Naive thymus-derived CD8-positive, alpha-beta T cell (primary cell): ENCODE measurements around the gene GGT1. TPM values are rescaled to one million over a fixed set of nuclear protein-coding genes. Genes with fewer than 3 reads are reported as not detected.
"Not testable (repeated sequence)": the region's sequence is repeated elsewhere in the genome, so short reads cannot be mapped to it uniquely, and the experiment has no call there.

Source experiments
- ATAC-seq, 2 donors: fragments of 150-1000 bp; cut with Tn5 transposase in 1 of 2; sonication (Bioruptor Pico), chemical (Tn5 transposase) in 1 of 2; 1 replicate in 1 of 2; 2 replicates in 1 of 2; pipeline ENCODE4 v1.10.0; 2021; ENCODE audit warnings: mild to moderate bottlenecking in 2 of 2, moderate library complexity in 2 of 2
- POLR2A ChIA-PET: fragments of 350-600 bp; sonication (Branson Sonifier 250); formaldehyde crosslinking; loops from one replicate; lab custom pipeline; 2021; ENCODE audit warnings: antibody characterized with exemption; lab: Charles Lee
- DNase-seq, 10 donors: peaks; one replicate each; pipeline versions ENCODE4 v3.0.0 to v3.0.0-alpha.2; 2020 to 2022
- H3K27ac Mint-ChIP-seq, 10 donors: one replicate each; pipeline ENCODE4 v1.8.0; 2020 to 2022; ENCODE audit warnings: mild to moderate bottlenecking in 10 of 10, mixed read lengths in 10 of 10, moderate library complexity in 4 of 10, inconsistent platforms in 1 of 10
- H3K27me3 Mint-ChIP-seq, 5 donors: one replicate each; pipeline ENCODE4 v1.8.0; 2021 to 2022; ENCODE audit warnings: mixed read lengths in 5 of 5
- H3K36me3 Mint-ChIP-seq, 3 donors: one replicate each; pipeline ENCODE4 v1.8.0; 2020 to 2022; ENCODE audit warnings: mixed read lengths in 3 of 3, mild to moderate bottlenecking in 2 of 3, inconsistent platforms in 1 of 3
- H3K4me1 Mint-ChIP-seq, 4 donors: one replicate each; pipeline ENCODE4 v1.8.0; 2021 to 2022; ENCODE audit warnings: mixed read lengths in 4 of 4
- H3K4me3 Mint-ChIP-seq, 10 donors: one replicate each; pipeline ENCODE4 v1.8.0; 2020 to 2022; ENCODE audit warnings: mild to moderate bottlenecking in 10 of 10, mixed read lengths in 10 of 10, moderate library complexity in 6 of 10, inconsistent platforms in 1 of 10
- H3K9me3 Mint-ChIP-seq, 9 donors: one replicate each; pipeline ENCODE4 v1.8.0; 2020 to 2022; ENCODE audit warnings: mixed read lengths in 9 of 9, mild to moderate bottlenecking in 3 of 9, inconsistent platforms in 1 of 9, moderate library complexity in 1 of 9
- polyA plus RNA-seq, 3 donors: library from polyadenylated mRNA; unstranded; fragments of 300-500 nt; fragmentation: Illumina TruSeq; gene quantifications; one replicate each; pipeline ENCODE4 v1.2.3, GENCODE V29; 2021
- total RNA-seq, 8 experiments: library from RNA in 2 of 8; stranded (reverse) in 2 of 8; gene quantifications; one replicate each; pipeline ENCODE4 v1.2.3 and lab custom pipeline; 2021 to 2026

Gene GGT1
- total and polyA plus RNA-seq, 5 experiments from 2014 or later: 0.79 to 21.1 (median 7.8) TPM; not detected in 1

DNA sequence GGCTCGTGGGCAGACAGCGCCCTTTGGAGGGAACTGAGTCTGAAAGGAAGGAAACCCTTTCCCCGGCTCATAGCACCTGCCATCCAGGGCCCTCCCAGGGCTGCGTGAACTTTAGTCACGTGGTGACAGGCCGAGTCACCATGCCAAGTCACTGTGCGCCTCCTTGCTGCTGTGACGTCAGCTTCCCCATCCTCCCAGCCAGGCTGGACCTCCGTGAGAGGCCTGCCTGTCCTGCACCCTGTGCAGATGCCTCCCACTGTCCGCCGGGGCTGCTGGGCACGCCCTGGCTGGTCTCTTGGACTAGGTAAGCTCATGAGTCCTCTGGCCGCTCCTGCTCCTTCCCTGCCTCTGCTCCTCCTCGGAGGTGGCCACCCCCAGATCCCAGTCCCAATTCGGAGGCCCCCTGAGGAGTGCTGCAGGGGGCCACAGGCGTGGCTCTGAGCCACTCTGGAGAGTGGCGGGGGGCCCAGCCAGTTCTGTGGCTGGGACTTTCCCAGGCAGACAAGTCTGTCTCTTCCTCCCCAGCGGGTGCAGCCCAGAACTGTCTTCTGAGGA is 4.5 kb downstream of the GGT1 start:
- not testable (repeated sequence) for H3K9me3 Mint-ChIP-seq
- H3K27ac Mint-ChIP-seq: peak overlapping the region in 4 of 10 donors; percentile 65 to 92 (median 84)
- peak in 1 of 2 donors; percentile 31 for ATAC-seq

GRCh38 chr22:24608327-24608726 is 5.3 kb downstream of the GGT1 start:
- peaks cover 9 to 19% (median 18%) of the 10 kb centered on the region in 4 donors for H3K4me1 Mint-ChIP-seq
- ATAC-seq, H3K27me3 Mint-ChIP-seq, H3K36me3 Mint-ChIP-seq, H3K9me3 Mint-ChIP-seq, H3K4me3 Mint-ChIP-seq, H3K27ac Mint-ChIP-seq, DNase-seq, POLR2A ChIA-PET: not testable (repeated sequence)

More for the DNA sequence above, 4.5 kb downstream of the GGT1 start:
- H3K4me1 Mint-ChIP-seq: peaks cover 10 to 22% (median 21%) of the 10 kb centered on the region in 4 donors
- H3K36me3 Mint-ChIP-seq, POLR2A ChIA-PET, H3K27me3 Mint-ChIP-seq: not testable (repeated sequence)
- DNase-seq: peak in 1 of 10 donors; percentile 15
- H3K4me3 Mint-ChIP-seq: peak overlapping the region in 6 of 10 donors; percentile 26 to 80 (median 68)

GRCh38 chr22:24609888-24610287 is 6.9 kb downstream of the GGT1 start:
- H3K36me3 Mint-ChIP-seq, ATAC-seq, H3K9me3 Mint-ChIP-seq, POLR2A ChIA-PET, DNase-seq, H3K4me3 Mint-ChIP-seq, H3K27me3 Mint-ChIP-seq, H3K4me1 Mint-ChIP-seq, H3K27ac Mint-ChIP-seq: not testable (repeated sequence)

DNA sequence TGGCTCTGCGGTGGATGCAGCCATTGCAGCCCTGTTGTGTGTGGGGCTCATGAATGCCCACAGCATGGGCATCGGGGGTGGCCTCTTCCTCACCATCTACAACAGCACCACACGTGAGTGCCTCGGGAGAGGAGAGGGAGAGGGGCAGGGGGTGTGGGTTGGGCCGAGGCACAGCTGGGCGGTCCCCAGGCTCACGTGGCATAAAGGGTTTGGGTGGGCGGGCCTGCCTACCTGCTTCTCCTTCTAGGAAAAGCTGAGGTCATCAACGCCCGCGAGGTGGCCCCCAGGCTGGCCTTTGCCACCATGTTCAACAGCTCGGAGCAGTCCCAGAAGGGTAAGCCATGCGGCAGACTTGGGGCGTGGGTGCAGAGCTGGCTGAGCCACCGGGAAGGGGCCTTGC is 11.8 kb downstream of the GGT1 start:
- ATAC-seq, H3K4me3 Mint-ChIP-seq, DNase-seq, H3K36me3 Mint-ChIP-seq, H3K27ac Mint-ChIP-seq, H3K4me1 Mint-ChIP-seq, H3K27me3 Mint-ChIP-seq, POLR2A ChIA-PET, H3K9me3 Mint-ChIP-seq: not testable (repeated sequence)

DNA sequence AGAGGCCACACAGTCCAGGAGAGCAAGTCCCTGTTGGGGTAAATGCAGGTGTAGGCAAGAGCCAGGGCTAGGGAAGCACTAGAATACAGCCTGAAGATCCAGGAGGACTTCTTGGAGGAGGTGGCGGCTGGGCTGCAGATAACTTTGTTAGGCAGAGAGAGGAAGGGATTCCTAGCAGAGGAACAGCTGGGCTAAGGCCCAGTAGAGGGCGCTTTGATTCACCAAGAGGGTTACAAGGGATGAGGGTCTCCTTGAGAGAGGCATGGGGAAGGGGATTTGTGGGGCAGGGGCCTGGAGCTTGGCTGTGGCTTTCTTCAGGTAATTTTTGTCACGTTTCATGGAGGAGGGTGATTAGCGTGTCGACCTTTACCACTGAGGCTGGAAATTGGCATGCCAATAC is 18.3 kb downstream of the GGT1 start:
- DNase-seq, ATAC-seq, H3K36me3 Mint-ChIP-seq, H3K9me3 Mint-ChIP-seq, H3K4me3 Mint-ChIP-seq, POLR2A ChIA-PET, H3K27me3 Mint-ChIP-seq: not testable (repeated sequence)
- peak overlapping the region in 1 of 10 donors; percentile 43 for H3K27ac Mint-ChIP-seq
- peaks cover 0 to 13% (median 7%) of the 10 kb centered on the region in 4 donors for H3K4me1 Mint-ChIP-seq

- H3K4me3 Mint-ChIP-seq: peak overlapping the region in 4 of 10 donors; percentile 3 to 66 (median 44)
- peak overlapping the region in 5 of 10 donors; percentile 28 to 85 (median 41) for H3K27ac Mint-ChIP-seq
- peaks cover 2 to 13% (median 7%) of the 10 kb centered on the region in 4 donors for H3K4me1 Mint-ChIP-seq
Observed at GRCh38 chr22:24622596-24622995, 19.6 kb downstream of the GGT1 start.

GRCh38 chr22:24627911-24628310 is 24.9 kb downstream of the GGT1 start:
- ATAC-seq, H3K9me3 Mint-ChIP-seq, DNase-seq, H3K27me3 Mint-ChIP-seq, H3K36me3 Mint-ChIP-seq, H3K27ac Mint-ChIP-seq, POLR2A ChIA-PET, H3K4me1 Mint-ChIP-seq, H3K4me3 Mint-ChIP-seq: not testable (repeated sequence)

More at GRCh38 chr22:24622596-24622995, 19.6 kb downstream of the GGT1 start:
- H3K36me3 Mint-ChIP-seq, ATAC-seq, H3K27me3 Mint-ChIP-seq, POLR2A ChIA-PET, H3K9me3 Mint-ChIP-seq: not testable (repeated sequence)
- peak in 1 of 10 donors; percentile 32 for DNase-seq

DNA sequence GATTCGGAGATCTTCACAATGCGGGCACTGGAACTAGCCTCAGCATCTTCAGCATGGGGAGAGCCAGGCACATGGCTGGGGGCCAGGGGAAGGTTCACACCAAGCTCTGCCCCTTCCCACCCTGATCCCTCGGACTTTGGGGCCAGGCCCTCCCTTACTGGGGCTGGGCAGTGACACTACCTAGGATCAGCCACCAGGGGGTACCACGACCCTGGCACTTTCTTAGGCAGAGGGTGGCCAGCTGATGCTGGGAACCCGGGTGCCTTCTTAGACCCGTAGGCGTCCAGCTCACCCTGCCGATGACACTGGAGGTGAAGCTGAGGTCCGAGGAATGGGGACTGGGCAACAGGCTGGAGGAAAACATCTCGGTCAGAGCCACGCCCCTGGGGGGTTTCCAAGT is 26.1 kb downstream of the GGT1 start:
- H3K4me3 Mint-ChIP-seq, H3K9me3 Mint-ChIP-seq, H3K27ac Mint-ChIP-seq, H3K36me3 Mint-ChIP-seq, H3K27me3 Mint-ChIP-seq, ATAC-seq, POLR2A ChIA-PET: not testable (repeated sequence)
- DNase-seq: peak in 3 of 10 donors; percentile 2 to 24 (median 11)
- peaks cover 6 to 10% (median 9%) of the 10 kb centered on the region in 4 donors for H3K4me1 Mint-ChIP-seq

DNA sequence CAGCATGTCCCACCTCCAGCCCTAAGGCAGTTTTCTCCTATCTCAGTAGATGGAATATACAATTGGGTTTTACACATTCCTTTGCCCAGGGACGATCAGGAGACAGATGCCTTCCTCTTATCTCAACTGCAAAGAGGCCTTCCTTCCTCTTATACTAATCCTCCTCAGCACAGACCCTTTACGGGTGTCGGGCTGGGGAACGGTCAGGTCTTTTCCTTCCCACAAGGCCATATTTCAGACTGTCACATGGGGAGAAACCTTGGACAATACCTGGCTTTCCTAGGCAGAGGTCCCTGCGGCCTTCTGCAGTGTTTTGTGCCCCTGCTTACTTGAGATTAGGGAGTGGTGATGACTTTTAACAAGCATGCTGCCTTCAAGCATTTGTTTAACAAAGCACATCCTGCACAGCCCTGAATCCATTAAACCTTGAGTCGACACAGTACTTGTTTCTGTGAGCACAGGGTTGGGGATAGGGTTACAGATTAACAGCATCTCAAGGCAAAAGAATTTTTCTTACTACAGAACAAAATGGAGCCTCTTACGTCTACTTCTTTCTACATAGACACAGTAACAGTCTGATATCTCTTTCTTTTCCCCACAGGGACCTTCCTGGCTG is 27.9 kb downstream of the GGT1 start:
- Mint-ChIP-seq H3K27ac (peak overlapping the region in 3 of 10 donors; percentile 28 to 72 (median 34)), H3K4me1 (peaks cover 13 to 25% (median 19%) of the 10 kb centered on the region in 4 donors)
- ATAC-seq, H3K27me3 Mint-ChIP-seq, DNase-seq, POLR2A ChIA-PET, H3K4me3 Mint-ChIP-seq, H3K9me3 Mint-ChIP-seq, H3K36me3 Mint-ChIP-seq: not testable (repeated sequence)

DNA sequence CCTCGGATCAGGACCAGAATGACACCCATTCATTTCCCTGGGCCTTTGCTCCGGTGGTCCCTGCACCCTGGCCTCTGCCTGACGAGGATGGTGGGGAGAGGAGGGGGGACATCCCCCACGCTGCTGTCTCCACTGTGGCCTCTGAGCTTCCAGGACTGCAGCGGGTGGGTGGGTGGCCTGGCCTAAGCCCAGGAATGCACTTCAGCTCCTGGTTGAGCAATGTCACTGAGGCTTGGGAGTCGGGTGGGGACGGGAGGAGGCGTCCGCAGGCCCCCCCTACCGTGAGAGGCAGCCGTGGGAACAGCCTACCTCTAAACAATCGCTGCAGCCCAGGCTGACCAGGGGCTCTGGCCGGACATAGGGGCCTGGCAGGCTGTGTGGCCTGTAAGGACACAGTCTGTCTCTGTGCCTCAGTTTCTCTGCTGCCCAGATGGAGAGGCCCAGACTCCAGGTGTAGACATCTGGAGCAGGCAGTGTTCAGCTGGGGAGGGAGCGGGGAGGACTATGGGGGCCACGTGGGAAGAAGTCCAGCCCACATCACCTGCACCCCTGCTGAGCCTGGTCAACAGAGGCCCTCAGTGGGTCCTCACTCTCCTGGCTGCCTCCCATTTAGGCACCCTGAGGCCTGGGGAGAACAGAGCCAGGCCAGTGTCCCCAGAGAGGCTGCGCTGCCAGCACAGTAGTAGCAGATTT is 28.6 kb downstream of the GGT1 start:
- H3K27ac Mint-ChIP-seq, POLR2A ChIA-PET, H3K9me3 Mint-ChIP-seq, H3K4me3 Mint-ChIP-seq, ATAC-seq, DNase-seq, H3K36me3 Mint-ChIP-seq, H3K27me3 Mint-ChIP-seq: not testable (repeated sequence)
- H3K4me1 Mint-ChIP-seq: peaks cover 13 to 25% (median 23%) of the 10 kb centered on the region in 4 donors

GRCh38 chr22:24632642-24633041 is 29.6 kb downstream of the GGT1 start:
- H3K27me3 Mint-ChIP-seq, POLR2A ChIA-PET, H3K36me3 Mint-ChIP-seq, DNase-seq, ATAC-seq, H3K4me3 Mint-ChIP-seq, H3K9me3 Mint-ChIP-seq: not testable (repeated sequence)
- Mint-ChIP-seq H3K4me1 (peaks cover 11 to 25% (median 24%) of the 10 kb centered on the region in 4 donors), H3K27ac (peak overlapping the region in 1 of 10 donors; percentile 93)

GRCh38 chr22:24633231-24634023 is 30.4 kb downstream of the GGT1 start:
- Mint-ChIP-seq H3K4me3 (peak overlapping the region in 8 of 10 donors; percentile 1 to 67 (median 26)), H3K4me1 (peaks cover 11 to 25% (median 24%) of the 10 kb centered on the region in 4 donors), H3K27ac (peak overlapping the region in 9 of 10 donors; percentile 6 to 93 (median 64))
- H3K9me3 Mint-ChIP-seq, H3K27me3 Mint-ChIP-seq, ATAC-seq, POLR2A ChIA-PET, DNase-seq, H3K36me3 Mint-ChIP-seq: not testable (repeated sequence)
